ENCODE data around the gene ZBTB21. TPM values are rescaled to one million over a fixed set of nuclear protein-coding genes. Genes with fewer than 3 reads are reported as not detected.

The ZBTB21 gene
- total and polyA plus RNA-seq, 9 of the 15 experiments (the other 6 are each of a cell fraction or from before 2014, with no cell fraction given): 2.2 to 15.2 (median 8.7) TPM

DNA sequence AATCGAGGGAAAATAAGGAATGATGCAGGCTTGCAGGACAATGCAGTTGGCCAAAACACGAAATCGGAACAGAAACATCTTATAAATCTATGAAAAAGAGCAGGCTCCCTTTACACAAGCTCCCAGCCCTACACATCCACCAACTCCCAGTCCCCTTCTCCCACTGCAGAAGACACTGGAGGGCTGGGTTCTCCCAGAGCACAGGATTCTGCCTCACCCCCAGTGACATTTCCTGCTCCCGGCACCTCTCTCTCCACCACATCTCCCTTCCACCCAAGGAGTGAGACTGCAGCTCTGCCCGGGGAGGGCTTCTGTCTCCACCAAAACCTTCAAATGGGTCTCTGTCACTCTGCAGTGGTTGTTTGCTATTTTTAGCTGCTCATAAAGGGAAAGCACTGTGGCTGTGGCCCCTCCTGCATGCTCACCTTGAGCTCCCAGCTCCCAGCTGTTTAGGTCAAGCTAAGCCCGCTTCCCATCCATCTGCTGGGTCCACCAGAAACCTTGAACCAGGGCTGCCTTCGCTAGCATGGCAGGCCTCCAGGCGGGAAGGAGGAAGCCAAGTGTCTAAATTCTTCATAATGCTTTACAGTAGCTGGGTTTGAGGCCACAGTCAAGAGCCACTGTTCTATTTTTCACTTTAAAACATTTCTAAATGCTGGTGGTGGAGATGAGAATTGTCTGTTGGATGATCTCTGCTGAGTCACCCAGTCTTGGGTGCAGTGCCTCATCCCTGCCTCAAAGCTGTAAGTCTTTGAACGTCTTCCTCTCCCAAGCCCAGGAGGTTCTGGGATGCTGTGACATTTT lies 53.0 kb downstream of the ZBTB21 start:
- 28% methylated on average over 9 of the region's 9 CpGs for WGBS (ENCODE audit: insufficient coverage, low coverage, missing lambda C conversion rate)
- TF ChIP-seq ATF3 (IDR thresholded peaks at IDR 0.05) (peak; percentile 75), ATF3 (CRISPR knock-in tag; conservative IDR thresholded peaks at IDR 0.05) (no peak)
- TF ChIP-seq, protein P1, sequence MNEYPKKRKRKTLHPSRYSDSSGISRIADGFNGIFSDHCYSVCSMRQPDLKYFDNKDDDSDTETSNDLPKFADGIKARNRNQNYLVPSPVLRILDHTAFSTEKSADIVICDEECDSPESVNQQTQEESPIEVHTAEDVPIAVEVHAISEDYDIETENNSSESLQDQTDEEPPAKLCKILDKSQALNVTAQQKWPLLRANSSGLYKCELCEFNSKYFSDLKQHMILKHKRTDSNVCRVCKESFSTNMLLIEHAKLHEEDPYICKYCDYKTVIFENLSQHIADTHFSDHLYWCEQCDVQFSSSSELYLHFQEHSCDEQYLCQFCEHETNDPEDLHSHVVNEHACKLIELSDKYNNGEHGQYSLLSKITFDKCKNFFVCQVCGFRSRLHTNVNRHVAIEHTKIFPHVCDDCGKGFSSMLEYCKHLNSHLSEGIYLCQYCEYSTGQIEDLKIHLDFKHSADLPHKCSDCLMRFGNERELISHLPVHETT (CRISPR knock-in tag; conservative IDR thresholded peaks at IDR 0.05 in 1 of 2, IDR thresholded peaks at IDR 0.05 in 1 of 2): no peak; a peak in 2 of 4 replicates
- TF ChIP-seq, protein P2, sequence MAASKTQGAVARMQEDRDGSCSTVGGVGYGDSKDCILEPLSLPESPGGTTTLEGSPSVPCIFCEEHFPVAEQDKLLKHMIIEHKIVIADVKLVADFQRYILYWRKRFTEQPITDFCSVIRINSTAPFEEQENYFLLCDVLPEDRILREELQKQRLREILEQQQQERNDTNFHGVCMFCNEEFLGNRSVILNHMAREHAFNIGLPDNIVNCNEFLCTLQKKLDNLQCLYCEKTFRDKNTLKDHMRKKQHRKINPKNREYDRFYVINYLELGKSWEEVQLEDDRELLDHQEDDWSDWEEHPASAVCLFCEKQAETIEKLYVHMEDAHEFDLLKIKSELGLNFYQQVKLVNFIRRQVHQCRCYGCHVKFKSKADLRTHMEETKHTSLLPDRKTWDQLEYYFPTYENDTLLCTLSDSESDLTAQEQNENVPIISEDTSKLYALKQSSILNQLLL (CRISPR knock-in tag; IDR thresholded peaks at IDR 0.05; ENCODE audit: borderline replicate concordance): no peak
- TF ChIP-seq, protein P3, sequence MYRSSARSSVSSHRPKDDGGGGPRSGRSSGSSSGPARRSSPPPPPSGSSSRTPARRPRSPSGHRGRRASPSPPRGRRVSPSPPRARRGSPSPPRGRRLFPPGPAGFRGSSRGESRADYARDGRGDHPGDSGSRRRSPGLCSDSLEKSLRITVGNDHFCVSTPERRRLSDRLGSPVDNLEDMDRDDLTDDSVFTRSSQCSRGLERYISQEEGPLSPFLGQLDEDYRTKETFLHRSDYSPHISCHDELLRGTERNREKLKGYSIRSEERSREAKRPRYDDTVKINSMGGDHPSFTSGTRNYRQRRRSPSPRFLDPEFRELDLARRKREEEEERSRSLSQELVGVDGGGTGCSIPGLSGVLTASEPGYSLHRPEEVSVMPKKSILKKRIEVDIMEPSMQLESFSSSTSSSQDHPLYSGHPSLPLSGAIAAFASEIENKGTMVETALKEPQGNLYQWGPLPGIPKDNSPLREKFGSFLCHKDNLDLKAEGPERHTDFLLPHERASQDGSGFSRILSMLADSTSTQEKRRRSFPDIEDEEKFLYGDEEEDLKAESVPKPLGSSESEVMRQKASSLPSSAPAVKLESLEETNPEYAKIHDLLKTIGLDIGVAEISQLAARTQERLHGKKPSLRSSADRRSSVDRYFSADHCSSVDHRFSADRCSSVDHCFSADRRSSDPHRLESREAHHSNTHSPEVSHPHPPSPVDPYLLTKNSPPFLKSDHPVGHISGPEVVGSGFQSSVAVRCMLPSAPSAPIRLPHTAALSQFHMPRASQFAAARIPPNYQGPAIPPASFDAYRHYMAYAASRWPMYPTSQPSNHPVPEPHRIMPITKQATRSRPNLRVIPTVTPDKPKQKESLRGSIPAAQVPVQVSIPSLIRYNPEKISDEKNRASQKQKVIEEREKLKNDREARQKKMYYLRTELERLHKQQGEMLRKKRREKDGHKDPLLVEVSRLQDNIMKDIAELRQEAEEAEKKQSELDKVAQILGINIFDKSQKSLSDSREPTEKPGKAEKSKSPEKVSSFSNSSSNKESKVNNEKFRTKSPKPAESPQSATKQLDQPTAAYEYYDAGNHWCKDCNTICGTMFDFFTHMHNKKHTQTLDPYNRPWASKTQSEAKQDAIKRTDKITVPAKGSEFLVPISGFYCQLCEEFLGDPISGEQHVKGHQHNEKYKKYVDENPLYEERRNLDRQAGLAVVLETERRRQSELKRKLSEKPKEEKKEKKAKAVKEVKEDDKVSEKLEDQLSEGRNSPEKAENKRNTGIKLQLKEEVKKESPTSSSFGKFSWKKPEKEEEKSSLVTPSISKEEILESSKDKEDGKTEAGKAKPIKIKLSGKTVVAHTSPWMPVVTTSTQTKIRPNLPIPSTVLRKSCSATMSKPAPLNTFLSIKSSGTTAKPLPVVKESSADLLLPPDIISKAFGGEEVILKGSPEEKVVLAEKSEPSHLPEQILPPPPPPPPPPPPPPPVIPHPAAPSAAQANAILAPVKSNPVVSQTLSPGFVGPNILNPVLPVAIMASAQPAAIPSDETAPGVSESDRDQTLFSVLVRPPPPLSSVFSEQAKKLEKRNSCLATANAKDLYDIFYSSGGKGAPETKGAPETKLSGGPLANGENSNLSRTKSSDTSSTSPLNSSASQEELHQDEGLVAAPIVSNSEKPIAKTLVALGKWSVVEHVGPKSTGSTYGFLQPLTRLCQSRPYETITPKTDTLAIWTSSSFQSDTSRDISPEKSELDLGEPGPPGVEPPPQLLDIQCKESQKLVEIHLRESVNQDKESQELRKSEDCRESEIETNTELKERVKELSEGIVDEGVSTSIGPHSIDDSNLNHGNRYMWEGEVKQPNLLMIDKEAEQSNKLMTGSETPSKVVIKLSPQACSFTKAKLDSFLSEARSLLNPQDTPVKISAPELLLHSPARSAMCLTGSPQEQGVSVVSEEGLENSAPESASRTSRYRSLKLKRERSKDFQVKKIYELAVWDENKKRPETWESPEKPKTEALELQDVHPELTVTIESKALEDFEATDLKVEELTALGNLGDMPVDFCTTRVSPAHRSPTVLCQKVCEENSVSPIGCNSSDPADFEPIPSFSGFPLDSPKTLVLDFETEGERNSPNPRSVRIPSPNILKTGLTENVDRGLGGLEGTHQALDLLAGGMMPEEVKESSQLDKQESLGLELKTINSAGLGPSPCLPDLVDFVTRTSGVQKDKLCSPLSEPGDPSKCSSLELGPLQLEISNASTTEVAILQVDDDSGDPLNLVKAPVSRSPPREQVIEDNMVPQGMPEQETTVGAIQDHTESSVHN (IDR thresholded peaks at IDR 0.05; ENCODE audit: borderline replicate concordance in 1 of 2, low read depth in 1 of 2): no peak

More for the DNA sequence above, 53.0 kb downstream of the ZBTB21 start:
- Histone ChIP-seq H3K27me3 (ENCODE audit: control insufficient read depth in 2 of 2, insufficient read depth in 2 of 2, low read length in 2 of 2) (peaks cover 10 to 16% of the 10 kb centered on the region in 2 experiments; a peak in 4 of 5 replicates), H3K4me1 (replicated peaks in 1 of 2; ENCODE audit: control insufficient read depth in 2 of 2, insufficient read depth in 2 of 2, low read length in 2 of 2) (peaks cover 41 to 63% of the 10 kb centered on the region in 2 experiments), H3K79me2 (ENCODE audit: control insufficient read depth, insufficient read depth, low read length) (peaks cover 14% of the 10 kb centered on the region), H3K9ac (ENCODE audit: insufficient read depth in 1 of 2, low read depth in 2 of 2, low read length in 2 of 2) (peak overlapping the region; percentile 22 to 82), H3K4me2 (ENCODE audit: insufficient read depth, low read length) (peak overlapping the region; percentile 55), H3K27ac (ENCODE audit: extremely low read depth, low read depth, low read length) (peak overlapping the region; percentile 76), H3K36me3 (ENCODE audit: control insufficient read depth, insufficient read depth, low read length) (no peaks in the 10 kb centered on the region; the same call in 2 of the 3 replicates), H2AFZ (ENCODE audit: low read depth, low read length) (peak overlapping the region; percentile 83), H4K20me1 (replicated peaks; ENCODE audit: control insufficient read depth, insufficient read depth, low read length) (0 out of 2 replicates have a peak, but pooled peaks cover under 1% of the 10 kb centered on the region), H3K9me3 (replicated peaks; ENCODE audit: control insufficient read depth, insufficient read depth, low read depth, low read length) (no peaks in the 10 kb centered on the region), H3K4me3 (no peak overlapping the region), H3K9me1 (ENCODE audit: control insufficient read depth, insufficient read depth, low read length) (no peaks in the 10 kb centered on the region)
- FAIRE-seq (peak; percentile 97), ATAC-seq (peak; percentile 76), DNase-seq (ENCODE audit: extremely low read depth in 1 of 4, low spot score in 3 of 4) (peak; percentile 67 to 92 (median 72))
- ChIA-PET CTCF (ENCODE audit: low intra/inter-chr PET ratio) (interaction anchor here (0.6 kb wide), 1 partner anchor 138 kb away, joined by 3 read pairs; no protein-coding TSS in a partner anchor), POLR2A (interaction anchor here (0.6 to 1.1 kb wide), 8 partner anchors 9 to 296 kb away, joined by 3 to 5 read pairs (median 3); partner anchors contain the start of gene PRDM15)
- BruUV-seq (replicated peaks): no TSS peak
- intact Hi-C loops (cut with micrococcal nuclease): loop anchor here (1.0 to 5.0 kb wide), 3 partner anchors 54 to 140 kb away; partner anchors contain the start of gene PRDM15
- in situ Hi-C loops (cut with MboI): no loop called here

Measured in K562 (cell line).